OCI-LY1 (cell line): Measurements from ENCODE around the gene CFAP74.

Experiments
- H2AFZ ChIP-seq: fragments of 200-600 bp; sonication (generic), shearing (Covaris generic); 2 replicates; pipeline ENCODE4 v1.6.0; 2014; ENCODE audit warnings: antibody characterized with exemption, mild to moderate bottlenecking, low read length
- H3F3A ChIP-seq: fragments of 200-600 bp; sonication (generic), shearing (Covaris generic); 2 replicates; pipeline ENCODE4 v1.6.0; 2014; ENCODE audit warnings: mild to moderate bottlenecking, antibody characterized with exemption, low read length, moderate library complexity; ENCODE audit not compliant: insufficient read depth
- H3K27ac ChIP-seq: fragments of 200-600 bp; sonication (generic); 2 replicates; pipeline ENCODE4 v1.5.1; 2014; ENCODE audit warnings: low read length, mixed run types, mild to moderate bottlenecking, low read depth; ENCODE audit not compliant: poor library complexity, severe bottlenecking
- H3K27me3 ChIP-seq: fragments of 200-600 bp; sonication (generic); 2 replicates; pipeline ENCODE4 v1.6.0; 2014; ENCODE audit warnings: antibody characterized with exemption, mild to moderate bottlenecking, low read length, moderate library complexity; ENCODE audit not compliant: insufficient read depth
- H3K36me3 ChIP-seq: fragments of 200-600 bp; sonication (generic); 2 replicates; pipeline ENCODE4 v1.6.1; 2014; ENCODE audit warnings: mild to moderate bottlenecking, antibody characterized with exemption, low read length, moderate library complexity, mixed read lengths; ENCODE audit not compliant: insufficient read depth
- H3K4me1 ChIP-seq: fragments of 200-600 bp; sonication (generic); 2 replicates; pipeline ENCODE4 v1.5.1; 2014; ENCODE audit warnings: mild to moderate bottlenecking, low read length, moderate library complexity; ENCODE audit not compliant: insufficient read depth, severe bottlenecking
- H3K4me2 ChIP-seq: fragments of 200-600 bp; sonication (generic), shearing (Covaris generic); 2 replicates; pipeline ENCODE4 v1.6.1; 2014; ENCODE audit warnings: low read length
- H3K4me3 ChIP-seq: fragments of 200-600 bp; sonication (generic); 2 replicates; pipeline ENCODE4 v1.5.1; 2014; ENCODE audit warnings: low read length, low read depth, mild to moderate bottlenecking, mixed read lengths; ENCODE audit not compliant: poor library complexity, severe bottlenecking
- H3K79me2 ChIP-seq: fragments of 200-600 bp; shearing (Covaris generic); 2 replicates; pipeline ENCODE4 v1.6.1; 2016; ENCODE audit warnings: mixed run types, low read length, mixed read lengths; ENCODE audit not compliant: insufficient read depth
- H3K9ac ChIP-seq: fragments of 200-600 bp; sonication (generic), shearing (Covaris generic); 2 replicates; pipeline ENCODE4 v1.6.1; 2014; ENCODE audit warnings: mild to moderate bottlenecking, low read length, mixed read lengths
- H3K9me2 ChIP-seq: fragments of 200-600 bp; sonication (generic), shearing (Covaris generic); 2 replicates; pipeline ENCODE4 v1.6.1; 2014; ENCODE audit warnings: low read depth, mild to moderate bottlenecking, low read length, mixed read lengths
- H3K9me3 ChIP-seq: fragments of 200-600 bp; shearing (Covaris generic); 2 replicates; pipeline ENCODE4 v1.6.1; 2014; ENCODE audit warnings: low read length, mixed read lengths
- H4K20me1 ChIP-seq: fragments of 200-600 bp; sonication (generic), shearing (Covaris generic); 2 replicates; pipeline ENCODE4 v1.6.0; 2016; ENCODE audit warnings: mild to moderate bottlenecking, low read length; ENCODE audit not compliant: insufficient read depth
- EZH2 ChIP-seq: fragments of 200-600 bp; sonication (generic), shearing (Covaris generic); IDR thresholded peaks from 2 replicates; pipeline ENCODE4 v1.8.0; 2017; ENCODE audit warnings: borderline replicate concordance, mixed run types, mild to moderate bottlenecking, antibody characterized with exemption, low read length, moderate library complexity, mixed read lengths
- TF ChIP-seq, protein P1 (sequence below): fragments of 200-600 bp; sonication (generic), shearing (Covaris generic); IDR thresholded peaks from 2 replicates; pipeline ENCODE4 v1.5.1; 2017; ENCODE audit warnings: mild to moderate bottlenecking, antibody characterized with exemption, low read length, moderate library complexity, mixed read lengths

Gene CFAP74

DNA sequence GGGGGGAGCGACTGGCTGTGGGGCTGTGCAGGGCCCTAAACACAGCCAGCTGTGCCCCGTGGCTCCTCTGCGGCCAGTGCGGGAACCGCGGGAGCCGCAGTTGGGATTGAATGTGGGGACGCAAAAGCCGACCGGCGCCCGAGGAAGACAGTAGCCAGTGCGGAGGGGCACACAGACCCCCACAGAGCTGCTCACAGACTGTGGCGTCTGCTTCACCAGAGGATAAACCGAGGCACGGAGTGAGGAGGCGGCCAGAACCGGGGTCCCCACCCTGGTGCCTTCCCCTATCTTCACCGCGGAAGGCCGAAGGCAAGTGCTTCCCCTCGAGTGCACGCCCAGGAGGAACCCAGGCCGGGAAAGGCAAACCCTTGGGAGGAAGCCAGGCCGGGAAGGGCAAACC, 75.8 kb downstream of the CFAP74 start:
- H2AFZ ChIP-seq = no peak overlapping the region
- TF ChIP-seq, protein P1, sequence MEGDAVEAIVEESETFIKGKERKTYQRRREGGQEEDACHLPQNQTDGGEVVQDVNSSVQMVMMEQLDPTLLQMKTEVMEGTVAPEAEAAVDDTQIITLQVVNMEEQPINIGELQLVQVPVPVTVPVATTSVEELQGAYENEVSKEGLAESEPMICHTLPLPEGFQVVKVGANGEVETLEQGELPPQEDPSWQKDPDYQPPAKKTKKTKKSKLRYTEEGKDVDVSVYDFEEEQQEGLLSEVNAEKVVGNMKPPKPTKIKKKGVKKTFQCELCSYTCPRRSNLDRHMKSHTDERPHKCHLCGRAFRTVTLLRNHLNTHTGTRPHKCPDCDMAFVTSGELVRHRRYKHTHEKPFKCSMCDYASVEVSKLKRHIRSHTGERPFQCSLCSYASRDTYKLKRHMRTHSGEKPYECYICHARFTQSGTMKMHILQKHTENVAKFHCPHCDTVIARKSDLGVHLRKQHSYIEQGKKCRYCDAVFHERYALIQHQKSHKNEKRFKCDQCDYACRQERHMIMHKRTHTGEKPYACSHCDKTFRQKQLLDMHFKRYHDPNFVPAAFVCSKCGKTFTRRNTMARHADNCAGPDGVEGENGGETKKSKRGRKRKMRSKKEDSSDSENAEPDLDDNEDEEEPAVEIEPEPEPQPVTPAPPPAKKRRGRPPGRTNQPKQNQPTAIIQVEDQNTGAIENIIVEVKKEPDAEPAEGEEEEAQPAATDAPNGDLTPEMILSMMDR = no peak
- TF ChIP-seq EZH2 = no peak
- H3K9me2 ChIP-seq = no peaks in the 10 kb centered on the region

DNA sequence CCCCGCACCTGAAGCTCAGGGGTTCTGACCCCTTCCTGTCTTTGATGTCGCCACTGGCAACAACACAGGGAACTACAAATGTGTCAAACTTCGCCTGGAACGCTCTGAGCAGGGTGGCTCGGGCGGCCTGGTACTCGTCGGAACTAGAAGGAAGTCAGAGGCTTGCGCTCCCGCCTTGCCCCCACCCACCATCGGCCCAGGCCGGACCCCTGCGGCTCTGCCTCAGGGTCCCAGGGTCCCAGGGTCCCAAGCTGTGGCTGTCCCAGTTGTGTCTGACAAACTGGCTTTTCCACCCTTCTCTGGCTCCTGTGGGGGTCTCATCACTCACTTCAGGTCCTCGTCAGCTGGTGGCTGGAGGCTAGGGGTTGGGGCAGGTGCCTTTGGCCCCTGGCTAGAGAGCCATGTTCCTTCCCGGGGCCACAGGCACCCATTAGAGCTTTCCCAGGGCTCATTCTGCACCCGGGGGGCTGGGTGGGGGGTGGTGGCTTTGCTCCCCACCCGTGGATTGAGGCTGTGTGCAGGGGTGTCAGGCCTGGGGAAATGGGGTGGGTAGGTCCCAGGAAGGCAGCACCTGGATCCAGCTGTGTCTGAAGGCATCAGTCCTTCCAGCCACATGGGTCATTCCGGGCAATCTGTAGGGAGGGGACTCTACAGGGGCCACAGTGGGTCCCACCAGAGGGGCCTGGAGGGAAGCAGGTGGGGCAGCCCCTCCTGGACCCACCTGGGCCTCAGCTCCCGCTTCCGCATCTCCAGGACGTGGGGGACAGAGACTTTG, 76.5 kb downstream of the CFAP74 start:
- Histone ChIP-seq H3K4me3 (no peak overlapping the region), H3K27me3 (no peaks in the 10 kb centered on the region; the same call in 1 of the 2 replicates), H3F3A (no peaks in the 10 kb centered on the region), H3K9me3 (no peaks in the 10 kb centered on the region), H4K20me1 (no peaks in the 10 kb centered on the region), H3K4me2 (no peak overlapping the region), H3K4me1 (no peaks in the 10 kb centered on the region), H3K27ac (no peak overlapping the region), H2AFZ (no peak overlapping the region), H3K79me2 (no peaks in the 10 kb centered on the region), H3K9me2 (no peaks in the 10 kb centered on the region), H3K9ac (no peak overlapping the region), H3K36me3 (no peaks in the 10 kb centered on the region)
- TF ChIP-seq EZH2 = no peak
- TF ChIP-seq, protein P1 = no peak

More for the DNA sequence above, 75.8 kb downstream of the CFAP74 start:
- Histone ChIP-seq H3K27me3 (no peaks in the 10 kb centered on the region; the same call in 1 of the 2 replicates), H3K79me2 (no peaks in the 10 kb centered on the region), H3K4me3 (no peak overlapping the region), H4K20me1 (no peaks in the 10 kb centered on the region), H3K36me3 (no peaks in the 10 kb centered on the region), H3K4me2 (no peak overlapping the region), H3K27ac (no peak overlapping the region), H3K9ac (no peak overlapping the region), H3F3A (no peaks in the 10 kb centered on the region), H3K9me3 (no peaks in the 10 kb centered on the region), H3K4me1 (no peaks in the 10 kb centered on the region)

DNA sequence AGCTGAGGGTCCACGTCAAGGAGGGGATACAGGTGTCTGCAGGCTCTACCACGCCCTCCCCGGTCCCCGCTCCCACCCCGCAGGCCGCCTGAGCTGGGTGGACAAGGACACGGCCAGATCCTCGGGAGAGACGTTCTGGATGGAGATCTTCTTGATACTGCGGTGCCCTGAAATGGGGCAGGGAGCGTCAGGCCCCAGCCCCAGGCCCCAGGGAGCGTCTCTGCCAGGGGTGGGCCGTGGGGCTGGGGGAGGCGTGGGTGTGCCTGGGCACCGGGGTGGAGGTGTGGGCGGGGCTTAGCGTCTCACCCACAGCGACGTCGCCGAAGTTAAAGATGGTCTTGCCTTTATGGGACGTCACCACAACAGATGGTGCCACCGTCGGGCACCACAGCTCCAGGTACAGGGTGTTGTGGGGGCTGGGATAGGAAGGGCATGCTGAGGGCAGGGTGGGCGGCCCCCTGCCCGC, 77.2 kb downstream of the CFAP74 start:
- no peak for TF ChIP-seq EZH2
- TF ChIP-seq, protein P1 = no peak
- no peak overlapping the region for H3K4me2 ChIP-seq
- no peaks in the 10 kb centered on the region; the same call in 1 of the 2 replicates for H3K27me3 ChIP-seq
- H4K20me1 ChIP-seq = no peaks in the 10 kb centered on the region
- H3F3A ChIP-seq = no peaks in the 10 kb centered on the region
- no peaks in the 10 kb centered on the region for H3K36me3 ChIP-seq
- no peak overlapping the region for H3K27ac ChIP-seq
- no peak overlapping the region for H3K9ac ChIP-seq
- no peak overlapping the region for H2AFZ ChIP-seq
- no peaks in the 10 kb centered on the region for H3K79me2 ChIP-seq
- H3K4me1 ChIP-seq = no peaks in the 10 kb centered on the region
- no peaks in the 10 kb centered on the region for H3K9me3 ChIP-seq
- no peak overlapping the region for H3K4me3 ChIP-seq
- H3K9me2 ChIP-seq = no peaks in the 10 kb centered on the region
